Panc1 (cell line): ENCODE data around the gene NAPG. TPM values are rescaled to one million over a fixed set of nuclear protein-coding genes. Genes with fewer than 3 reads are reported as not detected.

Experiments used
- ATAC-seq: fragments of 200-7000 bp; cut with Tn5 transposase; 2 replicates; pipeline ENCODE4 v1.9.1; 2020; ENCODE audit warnings: mild to moderate bottlenecking, moderate library complexity
- BruUV-seq: library from RNA; stranded (reverse); fragments of 400-500 nt; replicated peaks from 2 replicates; lab custom pipeline; 2021; lab: Mats Ljungman, UMichigan
- CTCF ChIA-PET: fragments of 300-600 bp; sonication (Branson Sonifier 250); formaldehyde crosslinking; loops from one replicate; lab custom pipeline; 2022; ENCODE audit warnings: antibody characterized with exemption; lab: Charles Lee
- POLR2A ChIA-PET: fragments of 300-600 bp; sonication (Branson Sonifier 250); formaldehyde crosslinking; loops from one replicate; lab custom pipeline; 2022; ENCODE audit warnings: antibody characterized with exemption; lab: Charles Lee
- DNase-seq: peaks from one replicate; pipeline ENCODE4 v3.0.0-alpha.2; 2010; ENCODE audit warnings: low read depth, low spot score
- H3K27ac ChIP-seq: 2 replicates; pipeline ENCODE4 v1.5.1; 2011; ENCODE audit warnings: mild to moderate bottlenecking, low read length, inconsistent platforms
- H3K27me3 ChIP-seq: fragments of 200-500 bp; sonication (Bioruptor generic); 2 replicates; pipeline ENCODE4 v1.6.0; 2014; ENCODE audit warnings: low read length, inconsistent platforms; ENCODE audit not compliant: control insufficient read depth, insufficient read depth
- H3K36me3 ChIP-seq: fragments of 200-500 bp; sonication (Bioruptor generic); 2 replicates; pipeline ENCODE4 v1.5.1; 2014; ENCODE audit warnings: inconsistent platforms, mild to moderate bottlenecking, low read length, moderate library complexity; ENCODE audit not compliant: control insufficient read depth, insufficient read depth
- H3K4me1 ChIP-seq: 2 replicates; pipeline ENCODE4 v1.5.1; 2011; ENCODE audit warnings: inconsistent platforms, mild to moderate bottlenecking, low read length, moderate library complexity; ENCODE audit not compliant: control insufficient read depth, insufficient read depth
- H3K4me3 ChIP-seq, 2 experiments: 2 replicates each; pipeline ENCODE4 v1.5.1; 2011 to 2012; ENCODE audit warnings: low read depth in 2 of 2, low read length in 2 of 2, mild to moderate bottlenecking in 2 of 2, inconsistent platforms in 1 of 2, moderate library complexity in 1 of 2
- H3K9me3 ChIP-seq: fragments of 200-500 bp; sonication (Bioruptor generic); 2 replicates; pipeline ENCODE4 v1.5.1; 2014; ENCODE audit warnings: low read depth, mild to moderate bottlenecking, inconsistent platforms, low read length, moderate library complexity; ENCODE audit not compliant: control insufficient read depth, insufficient read depth
- CTCF ChIP-seq: fragments of 450-650 bp; IDR thresholded peaks from 2 replicates; pipeline ENCODE4 v1.5.1; 2017; ENCODE audit warnings: mild to moderate bottlenecking
- POLR2AphosphoS5 ChIP-seq: IDR thresholded peaks from 2 replicates; pipeline ENCODE4 v1.6.1; 2012; ENCODE audit warnings: mild to moderate bottlenecking, low read depth, low read length, moderate library complexity
- REST ChIP-seq, 2 experiments: IDR thresholded peaks; 2 replicates each; pipeline ENCODE4 v1.6.1; 2011 to 2012; ENCODE audit warnings: low read depth in 2 of 2, control low read depth in 1 of 2, low read length in 1 of 2, mild to moderate bottlenecking in 1 of 2, moderate library complexity in 1 of 2; ENCODE audit not compliant: insufficient read depth in 1 of 2
- SIN3A ChIP-seq: IDR thresholded peaks from 2 replicates; pipeline ENCODE4 v1.6.1; 2012; ENCODE audit warnings: low read depth, mild to moderate bottlenecking, low read length, moderate library complexity, borderline replicate concordance; ENCODE audit not compliant: insufficient read depth
- TCF7L2 ChIP-seq: IDR thresholded peaks from 2 replicates; pipeline ENCODE4 v1.6.1; 2011; ENCODE audit warnings: mild to moderate bottlenecking, low read depth, low read length, inconsistent platforms
- in situ Hi-C: cut with HindIII; loops from 2 replicates; pipeline ENCODE4 v1.10.0; 2016; ENCODE audit warnings: low sequenced_read_pairs, low pct_unique_long_range_greater_than_20kb
- intact Hi-C: fragments of 100-400 bp; cut with micrococcal nuclease; formaldehyde crosslinking; loops from one replicate; pipeline ENCODE4 v1.10.0; 2022; ENCODE audit not compliant: unreplicated experiment
- total RNA-seq: library from RNA; stranded (reverse); gene quantifications from one replicate; pipeline ENCODE4 v1.2.1, GENCODE V29; 2021; ENCODE audit not compliant: unreplicated experiment

The NAPG gene
- total RNA-seq, 1 experiment from 2014 or later: 27.8 TPM

GRCh38 chr18:10499230-10499629 is 26.6 kb upstream of the NAPG start:
- H3K27ac ChIP-seq: no peak overlapping the region
- ATAC-seq (no peak), DNase-seq (no peak)
- TF ChIP-seq POLR2AphosphoS5 (no peak), SIN3A (no peak), TCF7L2 (no peak), CTCF (no peak), REST (IDR thresholded peaks at IDR 0.05; ENCODE audit: insufficient read depth in 1 of 2, low read depth in 2 of 2, low read length in 1 of 2) (no peak)
- in situ Hi-C loops (no loop called here), intact Hi-C loops (no loop called here)
- H3K27me3 ChIP-seq: no peaks in the 10 kb centered on the region; the same call in 1 of the 2 replicates
- no peaks in the 10 kb centered on the region for H3K36me3 ChIP-seq
- CTCF ChIA-PET: no interaction called here
- no TSS peak for BruUV-seq
- POLR2A ChIA-PET: no interaction called here
- H3K9me3 ChIP-seq: peaks cover 1% of the 10 kb centered on the region; the same call in 1 of the 2 replicates
- H3K4me3 ChIP-seq: no peak overlapping the region
- no peaks in the 10 kb centered on the region for H3K4me1 ChIP-seq

- TF ChIP-seq CTCF (no peak), TCF7L2 (no peak), SIN3A (no peak), REST (IDR thresholded peaks at IDR 0.05; ENCODE audit: insufficient read depth in 1 of 2, low read depth in 2 of 2, low read length in 1 of 2) (no peak)
Observed at GRCh38 chr18:10500038-10500437, 25.8 kb upstream of the NAPG start.

More at GRCh38 chr18:10500038-10500437, 25.8 kb upstream of the NAPG start:
- no TSS peak for BruUV-seq
- in situ Hi-C loops: no loop called here
- peaks cover 4% of the 10 kb centered on the region; the same call in 1 of the 2 replicates for H3K9me3 ChIP-seq
- no peak overlapping the region for H3K4me3 ChIP-seq
- CTCF ChIA-PET: no interaction called here
- no peak for DNase-seq
- intact Hi-C loops: no loop called here
- ATAC-seq: no peak
- POLR2A ChIA-PET: no interaction called here
- H3K27me3 ChIP-seq: no peaks in the 10 kb centered on the region; the same call in 1 of the 2 replicates
- H3K27ac ChIP-seq: no peak overlapping the region
- H3K4me1 ChIP-seq: no peaks in the 10 kb centered on the region
- no peaks in the 10 kb centered on the region for H3K36me3 ChIP-seq
